Karpas-422 (cell line): Measurements from ENCODE around the gene ROBO1. TPM values are rescaled to one million over a fixed set of nuclear protein-coding genes. Genes with fewer than 3 reads are reported as not detected.
"Not testable (repeated sequence)": the region's sequence is repeated elsewhere in the genome, so short reads cannot be mapped to it uniquely, and the experiment has no call there.

Experiments used
- DNase-seq: peaks from one replicate; pipeline ENCODE4 v3.0.0-alpha.2; 2015
- H2AFZ ChIP-seq: fragments of 200-600 bp; sonication (generic); 2 replicates; pipeline ENCODE4 v1.6.1; 2014; ENCODE audit warnings: antibody characterized with exemption, low read length, mixed read lengths
- H3K27ac ChIP-seq: fragments of 200-600 bp; sonication (generic); 2 replicates; pipeline ENCODE4 v1.5.1; 2014; ENCODE audit warnings: mild to moderate bottlenecking, low read length, moderate library complexity
- H3K27me3 ChIP-seq: fragments of 200-600 bp; sonication (generic); 2 replicates; pipeline ENCODE4 v1.6.1; 2014; ENCODE audit warnings: low read length, mixed read lengths
- H3K36me3 ChIP-seq: fragments of 200-600 bp; sonication (generic); 2 replicates; pipeline ENCODE4 v1.6.1; 2014; ENCODE audit warnings: low read length, mixed read lengths; ENCODE audit not compliant: insufficient read depth
- H3K4me1 ChIP-seq: fragments of 200-600 bp; sonication (generic); 2 replicates; pipeline ENCODE4 v1.6.1; 2014; ENCODE audit warnings: mild to moderate bottlenecking, low read length, mixed read lengths
- H3K4me2 ChIP-seq: fragments of 200-600 bp; sonication (generic); 2 replicates; pipeline ENCODE4 v1.6.1; 2014; ENCODE audit warnings: low read length, low read depth, mild to moderate bottlenecking; ENCODE audit not compliant: poor library complexity, severe bottlenecking
- H3K4me3 ChIP-seq: fragments of 200-600 bp; sonication (generic); 2 replicates; pipeline ENCODE4 v1.5.1; 2014; ENCODE audit warnings: mild to moderate bottlenecking, antibody characterized with exemption, low read length, mixed read lengths
- H3K79me2 ChIP-seq: fragments of 200-600 bp; sonication (generic); 2 replicates; pipeline ENCODE4 v1.6.1; 2014; ENCODE audit warnings: mild to moderate bottlenecking, low read length, mixed read lengths
- H3K9ac ChIP-seq: fragments of 200-600 bp; sonication (generic); 2 replicates; pipeline ENCODE4 v1.6.0; 2014; ENCODE audit warnings: low read length
- H3K9me2 ChIP-seq: fragments of 200-600 bp; sonication (generic), shearing (Covaris generic); replicated peaks from 2 replicates; pipeline ENCODE4 v1.6.0; 2014; ENCODE audit warnings: mild to moderate bottlenecking, low read length, moderate library complexity; ENCODE audit not compliant: insufficient read depth
- H3K9me3 ChIP-seq: fragments of 300-700, 200-600 bp; sonication (generic); 2 replicates; pipeline ENCODE4 v1.6.1; 2014; ENCODE audit warnings: low read length, mixed read lengths
- H4K20me1 ChIP-seq: fragments of 200-600 bp; sonication (generic); 2 replicates; pipeline ENCODE4 v1.6.1; 2014; ENCODE audit warnings: mild to moderate bottlenecking, antibody characterized with exemption, low read length, low read depth; ENCODE audit not compliant: insufficient read depth
- total RNA-seq: library from RNA; depleted of rRNA; stranded (reverse); fragments of >200 nt; shearing (Covaris generic); gene quantifications from 2 replicates; pipeline ENCODE4 v1.2.3, GENCODE V29; 2014; ENCODE audit warnings: low replicate concordance; rRNA removed

ROBO1 gene
- total RNA-seq = 0.07 TPM in 1 of 2 replicates, not detected in the other

GRCh38 chr3:79767905-79768267 lies at the start of gene ROBO1:
Gene ROBO1, minus strand, starts transcription at chr3:79767998.
- H3K9me2 ChIP-seq = no peaks in the 10 kb centered on the region
- H3K4me1 ChIP-seq = no peaks in the 10 kb centered on the region
- H3K27ac ChIP-seq = no peak within 1 kb of the TSS
- H3K4me2 ChIP-seq = no peak within 1 kb of the TSS
- H3K9me3 ChIP-seq = peaks cover 6% of the 10 kb centered on the region; the same call in 1 of the 2 replicates
- H4K20me1 ChIP-seq = no peaks in the 10 kb centered on the region
- H3K27me3 ChIP-seq = no peaks in the 10 kb centered on the region
- H2AFZ ChIP-seq = no peak within 1 kb of the TSS
- H3K9ac ChIP-seq = no peak within 1 kb of the TSS
- no peak for DNase-seq
- no peaks in the 10 kb centered on the region for H3K79me2 ChIP-seq
- no peaks in the 10 kb centered on the region for H3K36me3 ChIP-seq
- H3K4me3 ChIP-seq = no peak within 1 kb of the TSS

GRCh38 chr3:79817224-79817623 lies 49.4 kb upstream of the ROBO1 start:
- H3K27me3 ChIP-seq = no peaks in the 10 kb centered on the region
- no peaks in the 10 kb centered on the region for H3K4me1 ChIP-seq
- H3K4me3 ChIP-seq = no peak overlapping the region
- H3K79me2 ChIP-seq = no peaks in the 10 kb centered on the region
- H3K36me3 ChIP-seq = no peaks in the 10 kb centered on the region
- no peak overlapping the region for H3K27ac ChIP-seq
- DNase-seq = no peak
- H3K9me2 ChIP-seq = no peaks in the 10 kb centered on the region
- H3K4me2 ChIP-seq = no peak overlapping the region
- H3K9ac ChIP-seq = no peak overlapping the region
- H3K9me3 ChIP-seq = peaks cover 3% of the 10 kb centered on the region; the same call in 1 of the 2 replicates
- no peaks in the 10 kb centered on the region for H4K20me1 ChIP-seq
- no peak overlapping the region for H2AFZ ChIP-seq

- DNase-seq = no peak
- H2AFZ ChIP-seq = no peak overlapping the region
These were observed 47.7 kb upstream of the ROBO1 start for GRCh38 chr3:79815478-79815877.

GRCh38 chr3:79810581-79810980 lies 42.8 kb upstream of the ROBO1 start:
- Histone ChIP-seq H3K79me2 (no peaks in the 10 kb centered on the region), H3K9ac (no peak overlapping the region), H4K20me1 (no peaks in the 10 kb centered on the region), H3K9me3 (no peaks in the 10 kb centered on the region), H3K9me2 (no peaks in the 10 kb centered on the region), H3K4me3 (no peak overlapping the region), H2AFZ (no peak overlapping the region), H3K27ac (no peak overlapping the region), H3K27me3 (no peaks in the 10 kb centered on the region), H3K36me3 (no peaks in the 10 kb centered on the region), H3K4me1 (no peaks in the 10 kb centered on the region), H3K4me2 (no peak overlapping the region)
- no peak for DNase-seq

More at GRCh38 chr3:79815478-79815877, 47.7 kb upstream of the ROBO1 start:
- no peak overlapping the region for H3K27ac ChIP-seq
- no peaks in the 10 kb centered on the region for H3K36me3 ChIP-seq
- no peaks in the 10 kb centered on the region for H3K27me3 ChIP-seq
- no peak overlapping the region for H3K4me3 ChIP-seq
- H3K9me3 ChIP-seq = peaks cover 3% of the 10 kb centered on the region; the same call in 1 of the 2 replicates
- no peaks in the 10 kb centered on the region for H3K4me1 ChIP-seq
- no peak overlapping the region for H3K4me2 ChIP-seq
- no peaks in the 10 kb centered on the region for H4K20me1 ChIP-seq
- H3K9me2 ChIP-seq = no peaks in the 10 kb centered on the region
- H3K79me2 ChIP-seq = no peaks in the 10 kb centered on the region
- H3K9ac ChIP-seq = no peak overlapping the region

GRCh38 chr3:79810092-79810491 lies 42.3 kb upstream of the ROBO1 start:
- Histone ChIP-seq H3K79me2 (no peaks in the 10 kb centered on the region), H3K9me2 (no peaks in the 10 kb centered on the region), H3K4me2 (no peak overlapping the region), H3K27me3 (no peaks in the 10 kb centered on the region), H3K4me3 (no peak overlapping the region), H3K27ac (no peak overlapping the region), H2AFZ (no peak overlapping the region), H3K9ac (no peak overlapping the region), H3K9me3 (no peaks in the 10 kb centered on the region), H3K36me3 (no peaks in the 10 kb centered on the region), H4K20me1 (no peaks in the 10 kb centered on the region), H3K4me1 (no peaks in the 10 kb centered on the region)
- DNase-seq = no peak

- DNase-seq = no peak
- H3K4me2 ChIP-seq = no peak overlapping the region
These were observed 41.3 kb upstream of the ROBO1 start for GRCh38 chr3:79809106-79809505.

GRCh38 chr3:79808515-79808914 lies 40.7 kb upstream of the ROBO1 start:
- H3K4me1 ChIP-seq = no peaks in the 10 kb centered on the region
- no peak overlapping the region for H3K4me2 ChIP-seq
- no peaks in the 10 kb centered on the region for H3K79me2 ChIP-seq

More at GRCh38 chr3:79809106-79809505, 41.3 kb upstream of the ROBO1 start:
- no peaks in the 10 kb centered on the region for H3K9me3 ChIP-seq
- no peaks in the 10 kb centered on the region for H3K36me3 ChIP-seq
- no peaks in the 10 kb centered on the region for H3K4me1 ChIP-seq
- no peaks in the 10 kb centered on the region for H3K27me3 ChIP-seq
- no peak overlapping the region for H3K4me3 ChIP-seq
- H3K27ac ChIP-seq = no peak overlapping the region
- H3K9ac ChIP-seq = no peak overlapping the region
- no peak overlapping the region for H2AFZ ChIP-seq
- no peaks in the 10 kb centered on the region for H4K20me1 ChIP-seq
- H3K9me2 ChIP-seq = no peaks in the 10 kb centered on the region
- H3K79me2 ChIP-seq = no peaks in the 10 kb centered on the region

GRCh38 chr3:79790177-79790576 lies 22.4 kb upstream of the ROBO1 start:
- not testable (repeated sequence) for H3K4me1 ChIP-seq, H3K79me2 ChIP-seq, H3K36me3 ChIP-seq, H3K9me2 ChIP-seq, H3K27ac ChIP-seq, H3K9ac ChIP-seq, H3K4me3 ChIP-seq, H2AFZ ChIP-seq, H4K20me1 ChIP-seq, H3K9me3 ChIP-seq, H3K27me3 ChIP-seq, H3K4me2 ChIP-seq
- peak; percentile 52 for DNase-seq

More at GRCh38 chr3:79808515-79808914, 40.7 kb upstream of the ROBO1 start:
- Histone ChIP-seq H3K27ac (no peak overlapping the region), H3K4me3 (no peak overlapping the region), H3K9me3 (no peaks in the 10 kb centered on the region), H4K20me1 (no peaks in the 10 kb centered on the region), H3K9ac (no peak overlapping the region), H3K27me3 (no peaks in the 10 kb centered on the region), H2AFZ (no peak overlapping the region), H3K9me2 (no peaks in the 10 kb centered on the region), H3K36me3 (no peaks in the 10 kb centered on the region)
- no peak for DNase-seq

GRCh38 chr3:79773291-79773690 lies 5.5 kb upstream of the ROBO1 start:
- Histone ChIP-seq H3K4me1 (no peaks in the 10 kb centered on the region), H3K9ac (no peak overlapping the region), H3K4me3 (no peak overlapping the region), H3K9me2 (no peaks in the 10 kb centered on the region), H4K20me1 (no peaks in the 10 kb centered on the region), H3K27me3 (no peaks in the 10 kb centered on the region), H3K9me3 (peaks cover 6% of the 10 kb centered on the region; the same call in 1 of the 2 replicates), H3K79me2 (no peaks in the 10 kb centered on the region), H3K27ac (no peak overlapping the region), H2AFZ (no peak overlapping the region), H3K4me2 (no peak overlapping the region), H3K36me3 (no peaks in the 10 kb centered on the region)
- DNase-seq = no peak
